ENCODE measurements around the gene WDR35.
"Not testable (repeated sequence)": the region's sequence is repeated elsewhere in the genome, so short reads cannot be mapped to it uniquely, and the experiment has no call there.

The WDR35 gene

GRCh38 chr2:19944205-19944845 is 45.6 kb downstream of the WDR35 start:
- Histone ChIP-seq H3K36me3 (ENCODE audit: control insufficient read depth in 2 of 2, insufficient read depth in 2 of 2, low read length in 2 of 2) (no peaks in the 10 kb centered on the region), H3K9ac (ENCODE audit: low read depth in 1 of 2, low read length in 2 of 2) (no peak overlapping the region), H3K27ac (ENCODE audit: low read depth in 2 of 2, low read length in 2 of 2) (no peak overlapping the region), H3K27me3 (ENCODE audit: control insufficient read depth in 2 of 2, insufficient read depth in 2 of 2, low read length in 2 of 2) (no peaks in the 10 kb centered on the region), H3K4me1 (ENCODE audit: control insufficient read depth in 2 of 2, insufficient read depth in 2 of 2, low read length in 2 of 2) (no peaks in the 10 kb centered on the region), H3K4me3 (ENCODE audit: low read length in 2 of 2) (no peak overlapping the region), H3K9me3 (ENCODE audit: control insufficient read depth in 2 of 2, low read length in 2 of 2) (no peaks in the 10 kb centered on the region)

GRCh38 chr2:19943189-19943588 is 46.7 kb downstream of the WDR35 start:
- H3K27ac ChIP-seq (ENCODE audit: low read depth in 2 of 2, low read length in 2 of 2): no peak overlapping the region
- H3K4me3 ChIP-seq (ENCODE audit: low read length in 2 of 2): no peak overlapping the region
- no peaks in the 10 kb centered on the region for H3K27me3 ChIP-seq (ENCODE audit: control insufficient read depth in 2 of 2, insufficient read depth in 2 of 2, low read length in 2 of 2)
- no peaks in the 10 kb centered on the region for H3K9me3 ChIP-seq (ENCODE audit: control insufficient read depth in 2 of 2, low read length in 2 of 2)
- H3K4me1 ChIP-seq (ENCODE audit: control insufficient read depth in 2 of 2, insufficient read depth in 2 of 2, low read length in 2 of 2): no peaks in the 10 kb centered on the region
- no peaks in the 10 kb centered on the region for H3K36me3 ChIP-seq (ENCODE audit: control insufficient read depth in 2 of 2, insufficient read depth in 2 of 2, low read length in 2 of 2)
- no peak overlapping the region for H3K9ac ChIP-seq (ENCODE audit: low read depth in 1 of 2, low read length in 2 of 2)

GRCh38 chr2:19942199-19942598 is 47.7 kb downstream of the WDR35 start:
- no peak overlapping the region for H3K4me3 ChIP-seq (ENCODE audit: low read length in 2 of 2)
- no peaks in the 10 kb centered on the region for H3K4me1 ChIP-seq (ENCODE audit: control insufficient read depth in 2 of 2, insufficient read depth in 2 of 2, low read length in 2 of 2)
- no peak overlapping the region for H3K9ac ChIP-seq (ENCODE audit: low read depth in 1 of 2, low read length in 2 of 2)
- H3K27me3 ChIP-seq (ENCODE audit: control insufficient read depth in 2 of 2, insufficient read depth in 2 of 2, low read length in 2 of 2): no peaks in the 10 kb centered on the region
- no peak overlapping the region for H3K27ac ChIP-seq (ENCODE audit: low read depth in 2 of 2, low read length in 2 of 2)
- H3K9me3 ChIP-seq (ENCODE audit: control insufficient read depth in 2 of 2, low read length in 2 of 2): no peaks in the 10 kb centered on the region
- peaks cover 0 to 4% of the 10 kb centered on the region in 2 donors for H3K36me3 ChIP-seq (ENCODE audit: control insufficient read depth in 2 of 2, insufficient read depth in 2 of 2, low read length in 2 of 2)

GRCh38 chr2:19937004-19937403 is 52.9 kb downstream of the WDR35 start:
- H3K9me3 ChIP-seq (ENCODE audit: control insufficient read depth in 2 of 2, low read length in 2 of 2): no peaks in the 10 kb centered on the region
- H3K4me1 ChIP-seq (ENCODE audit: control insufficient read depth in 2 of 2, insufficient read depth in 2 of 2, low read length in 2 of 2): no peaks in the 10 kb centered on the region
- H3K27me3 ChIP-seq (ENCODE audit: control insufficient read depth in 2 of 2, insufficient read depth in 2 of 2, low read length in 2 of 2): no peaks in the 10 kb centered on the region
- no peak overlapping the region for H3K4me3 ChIP-seq (ENCODE audit: low read length in 2 of 2)
- no peak overlapping the region for H3K9ac ChIP-seq (ENCODE audit: low read depth in 1 of 2, low read length in 2 of 2)
- peaks cover 0 to 7% of the 10 kb centered on the region in 2 donors for H3K36me3 ChIP-seq (ENCODE audit: control insufficient read depth in 2 of 2, insufficient read depth in 2 of 2, low read length in 2 of 2)
- H3K27ac ChIP-seq (ENCODE audit: low read depth in 2 of 2, low read length in 2 of 2): no peak overlapping the region

GRCh38 chr2:19936203-19936602 is 53.7 kb downstream of the WDR35 start:
- Histone ChIP-seq H3K4me3 (ENCODE audit: low read length in 2 of 2) (no peak overlapping the region), H3K36me3 (ENCODE audit: control insufficient read depth in 2 of 2, insufficient read depth in 2 of 2, low read length in 2 of 2) (peaks cover 0 to 7% of the 10 kb centered on the region in 2 donors), H3K4me1 (ENCODE audit: control insufficient read depth in 2 of 2, insufficient read depth in 2 of 2, low read length in 2 of 2) (no peaks in the 10 kb centered on the region), H3K27me3 (ENCODE audit: control insufficient read depth in 2 of 2, insufficient read depth in 2 of 2, low read length in 2 of 2) (no peaks in the 10 kb centered on the region), H3K27ac (ENCODE audit: low read depth in 2 of 2, low read length in 2 of 2) (no peak overlapping the region), H3K9me3 (ENCODE audit: control insufficient read depth in 2 of 2, low read length in 2 of 2) (no peaks in the 10 kb centered on the region), H3K9ac (ENCODE audit: low read depth in 1 of 2, low read length in 2 of 2) (no peak overlapping the region)

GRCh38 chr2:19933351-19933981 is 56.4 kb downstream of the WDR35 start:
- no peaks in the 10 kb centered on the region for H3K27me3 ChIP-seq (ENCODE audit: control insufficient read depth in 2 of 2, insufficient read depth in 2 of 2, low read length in 2 of 2)
- H3K27ac ChIP-seq (ENCODE audit: low read depth in 2 of 2, low read length in 2 of 2): no peak overlapping the region
- H3K4me3 ChIP-seq (ENCODE audit: low read length in 2 of 2): no peak overlapping the region
- H3K4me1 ChIP-seq (ENCODE audit: control insufficient read depth in 2 of 2, insufficient read depth in 2 of 2, low read length in 2 of 2): no peaks in the 10 kb centered on the region
- no peak overlapping the region for H3K9ac ChIP-seq (ENCODE audit: low read depth in 1 of 2, low read length in 2 of 2)
- H3K9me3 ChIP-seq (ENCODE audit: control insufficient read depth in 2 of 2, low read length in 2 of 2): peaks cover 0 to 4% of the 10 kb centered on the region in 2 donors
- peaks cover 0 to 11% of the 10 kb centered on the region in 2 donors for H3K36me3 ChIP-seq (ENCODE audit: control insufficient read depth in 2 of 2, insufficient read depth in 2 of 2, low read length in 2 of 2)

- Histone ChIP-seq H3K36me3 (ENCODE audit: control insufficient read depth in 2 of 2, insufficient read depth in 2 of 2, low read length in 2 of 2) (peaks cover 0 to 11% of the 10 kb centered on the region in 2 donors), H3K4me1 (ENCODE audit: control insufficient read depth in 2 of 2, insufficient read depth in 2 of 2, low read length in 2 of 2) (no peaks in the 10 kb centered on the region), H3K27me3 (ENCODE audit: control insufficient read depth in 2 of 2, insufficient read depth in 2 of 2, low read length in 2 of 2) (no peaks in the 10 kb centered on the region), H3K4me3 (ENCODE audit: low read length in 2 of 2) (no peak overlapping the region), H3K9ac (ENCODE audit: low read depth in 1 of 2, low read length in 2 of 2) (no peak overlapping the region), H3K9me3 (ENCODE audit: control insufficient read depth in 2 of 2, low read length in 2 of 2) (peaks cover 1 to 5% of the 10 kb centered on the region in 2 donors), H3K27ac (ENCODE audit: low read depth in 2 of 2, low read length in 2 of 2) (no peak overlapping the region)
Measured at GRCh38 chr2:19932928-19933327, 57.0 kb downstream of the WDR35 start.

- H3K4me1 ChIP-seq (ENCODE audit: control insufficient read depth in 2 of 2, insufficient read depth in 2 of 2, low read length in 2 of 2): no peaks in the 10 kb centered on the region
- no peak overlapping the region for H3K4me3 ChIP-seq (ENCODE audit: low read length in 2 of 2)
- peaks cover 4 to 10% of the 10 kb centered on the region in 2 donors for H3K9me3 ChIP-seq (ENCODE audit: control insufficient read depth in 2 of 2, low read length in 2 of 2)
- H3K9ac ChIP-seq (ENCODE audit: low read depth in 1 of 2, low read length in 2 of 2): no peak overlapping the region
- H3K27ac ChIP-seq (ENCODE audit: low read depth in 2 of 2, low read length in 2 of 2): no peak overlapping the region
- H3K36me3 ChIP-seq (ENCODE audit: control insufficient read depth in 2 of 2, insufficient read depth in 2 of 2, low read length in 2 of 2): peaks cover 0 to 4% of the 10 kb centered on the region in 2 donors
- H3K27me3 ChIP-seq (ENCODE audit: control insufficient read depth in 2 of 2, insufficient read depth in 2 of 2, low read length in 2 of 2): no peaks in the 10 kb centered on the region
Measured at GRCh38 chr2:19929226-19929625, 60.7 kb downstream of the WDR35 start.

GRCh38 chr2:19927816-19928215 is 62.1 kb downstream of the WDR35 start:
- not testable (repeated sequence) for H3K4me1 ChIP-seq (ENCODE audit: control insufficient read depth in 2 of 2, insufficient read depth in 2 of 2, low read length in 2 of 2); H3K27me3 ChIP-seq (ENCODE audit: control insufficient read depth in 2 of 2, insufficient read depth in 2 of 2, low read length in 2 of 2); H3K9ac ChIP-seq (ENCODE audit: low read depth in 1 of 2, low read length in 2 of 2); H3K4me3 ChIP-seq (ENCODE audit: low read length in 2 of 2); H3K27ac ChIP-seq (ENCODE audit: low read depth in 2 of 2, low read length in 2 of 2); H3K36me3 ChIP-seq (ENCODE audit: control insufficient read depth in 2 of 2, insufficient read depth in 2 of 2, low read length in 2 of 2)
- peaks cover 4 to 10% of the 10 kb centered on the region in 2 donors for H3K9me3 ChIP-seq (ENCODE audit: control insufficient read depth in 2 of 2, low read length in 2 of 2)

GRCh38 chr2:19924526-19924925 is 65.4 kb downstream of the WDR35 start:
- H3K4me1 ChIP-seq (ENCODE audit: control insufficient read depth in 2 of 2, insufficient read depth in 2 of 2, low read length in 2 of 2); H3K36me3 ChIP-seq (ENCODE audit: control insufficient read depth in 2 of 2, insufficient read depth in 2 of 2, low read length in 2 of 2); H3K27me3 ChIP-seq (ENCODE audit: control insufficient read depth in 2 of 2, insufficient read depth in 2 of 2, low read length in 2 of 2); H3K9ac ChIP-seq (ENCODE audit: low read depth in 1 of 2, low read length in 2 of 2); H3K27ac ChIP-seq (ENCODE audit: low read depth in 2 of 2, low read length in 2 of 2); H3K9me3 ChIP-seq (ENCODE audit: control insufficient read depth in 2 of 2, low read length in 2 of 2); H3K4me3 ChIP-seq (ENCODE audit: low read length in 2 of 2): not testable (repeated sequence)
